GM19240 (cell line): Measurements from ENCODE around the gene ITPRIPL1.

Experiments used
- DNase-seq: peaks from one replicate; pipeline ENCODE4 v3.0.0; 2011; ENCODE audit warnings: low spot score; ENCODE audit not compliant: insufficient read length

Gene ITPRIPL1

DNA sequence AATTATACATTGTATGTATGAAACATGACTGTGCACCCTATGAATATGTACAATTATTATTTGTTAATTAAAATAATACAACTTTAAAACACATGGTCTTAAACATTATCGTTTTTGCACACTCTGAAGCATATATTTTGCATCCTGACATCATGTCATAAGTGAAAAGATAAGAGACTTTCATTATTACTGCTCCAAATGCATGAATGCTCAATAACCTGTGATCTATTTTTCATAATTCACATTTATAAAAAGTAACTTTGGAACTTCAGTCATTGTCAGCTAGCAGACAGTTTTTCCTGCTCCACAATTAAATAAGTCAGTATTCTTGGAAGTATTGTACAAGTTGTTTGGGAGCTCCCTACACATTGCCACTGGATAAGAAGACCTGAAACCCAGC, 1.3 kb upstream of the ITPRIPL1 start:
- no peak for DNase-seq

DNA sequence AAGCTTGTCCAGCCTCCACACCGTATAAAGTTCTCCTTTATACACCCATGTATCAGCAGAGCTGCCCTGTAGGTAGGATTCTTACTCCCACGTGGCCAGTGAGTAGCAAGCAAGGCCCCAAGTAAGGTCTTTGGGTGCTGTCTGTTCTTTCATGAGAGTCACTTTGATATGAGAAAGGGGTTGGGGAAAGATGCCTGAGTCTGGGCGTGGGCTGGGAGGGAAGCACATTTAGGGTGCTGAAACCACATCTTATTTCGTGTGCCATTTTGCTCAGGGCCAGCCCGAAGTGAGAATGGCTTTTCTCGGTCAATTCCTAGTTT, 436 bp upstream of the ITPRIPL1 start:
- no peak for DNase-seq

DNA sequence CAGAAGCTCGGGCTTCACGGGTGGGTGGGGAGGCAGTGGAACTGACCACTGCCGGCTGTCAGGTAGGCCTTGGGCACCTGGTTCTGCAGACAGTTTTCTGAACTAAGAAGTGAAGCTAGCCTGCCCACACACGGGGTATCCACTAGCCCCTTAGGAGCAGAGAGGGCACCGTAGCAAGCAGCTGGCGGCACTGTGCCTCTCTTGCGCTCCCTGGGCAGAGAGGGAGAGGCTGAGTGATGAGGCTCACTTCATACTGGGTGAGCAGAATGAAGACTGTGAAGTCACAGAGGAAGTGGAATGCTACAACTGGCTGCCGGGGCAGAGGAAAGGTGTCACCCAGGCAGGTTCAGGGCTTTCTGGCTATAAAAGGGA, 753 bp downstream of the ITPRIPL1 start:
- no peak for DNase-seq

DNA sequence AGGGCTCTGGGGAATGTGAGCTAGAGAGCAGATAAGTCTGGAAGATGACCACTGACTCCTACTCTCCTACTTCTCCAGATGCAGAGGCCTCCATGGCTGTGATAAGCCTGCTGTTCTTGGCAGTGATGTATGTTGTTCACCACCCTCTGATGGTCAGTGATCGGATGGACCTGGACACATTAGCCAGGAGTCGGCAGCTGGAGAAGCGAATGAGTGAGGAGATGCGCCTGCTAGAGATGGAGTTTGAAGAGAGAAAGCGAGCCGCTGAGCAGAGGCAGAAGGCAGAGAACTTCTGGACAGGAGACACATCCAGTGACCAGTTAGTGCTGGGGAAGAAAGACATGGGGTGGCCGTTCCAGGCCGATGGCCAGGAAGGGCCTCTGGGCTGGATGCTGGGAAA, 1.4 kb downstream of the ITPRIPL1 start:
- DNase-seq: no peak

DNA sequence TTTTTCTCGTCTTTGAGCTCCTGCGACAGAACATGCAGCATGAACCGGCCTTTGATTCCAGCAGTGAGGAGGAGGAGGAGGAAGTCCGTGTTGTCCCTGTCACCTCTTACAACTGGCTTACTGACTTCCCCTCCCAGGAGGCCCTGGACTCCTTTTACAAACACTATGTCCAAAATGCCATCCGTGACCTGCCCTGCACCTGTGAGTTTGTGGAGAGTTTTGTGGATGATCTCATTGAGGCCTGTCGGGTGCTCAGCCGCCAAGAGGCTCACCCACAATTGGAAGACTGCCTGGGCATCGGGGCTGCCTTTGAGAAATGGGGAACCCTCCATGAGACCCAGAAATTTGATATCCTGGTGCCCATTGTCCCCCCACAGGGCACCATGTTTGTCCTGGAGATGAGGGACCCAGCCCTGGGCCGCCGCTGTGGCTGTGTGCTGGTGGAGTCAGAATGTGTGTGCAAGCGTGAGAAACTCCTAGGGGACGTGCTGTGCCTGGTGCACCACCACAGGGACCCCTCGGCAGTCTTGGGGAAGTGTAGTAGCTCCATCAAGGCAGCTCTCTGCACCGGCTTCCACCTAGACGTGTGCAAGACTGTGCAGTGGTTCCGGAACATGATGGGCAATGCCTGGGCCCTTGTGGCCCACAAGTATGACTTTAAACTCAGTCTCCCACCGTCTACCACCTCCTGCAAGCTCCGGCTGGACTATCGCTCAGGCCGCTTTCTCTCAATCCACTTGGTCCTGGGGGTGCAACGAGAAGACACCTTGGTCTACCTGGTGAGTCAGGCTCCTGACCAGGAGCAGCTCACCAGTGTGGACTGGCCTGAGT, 2.1 kb downstream of the ITPRIPL1 start:
- no peak for DNase-seq

DNA sequence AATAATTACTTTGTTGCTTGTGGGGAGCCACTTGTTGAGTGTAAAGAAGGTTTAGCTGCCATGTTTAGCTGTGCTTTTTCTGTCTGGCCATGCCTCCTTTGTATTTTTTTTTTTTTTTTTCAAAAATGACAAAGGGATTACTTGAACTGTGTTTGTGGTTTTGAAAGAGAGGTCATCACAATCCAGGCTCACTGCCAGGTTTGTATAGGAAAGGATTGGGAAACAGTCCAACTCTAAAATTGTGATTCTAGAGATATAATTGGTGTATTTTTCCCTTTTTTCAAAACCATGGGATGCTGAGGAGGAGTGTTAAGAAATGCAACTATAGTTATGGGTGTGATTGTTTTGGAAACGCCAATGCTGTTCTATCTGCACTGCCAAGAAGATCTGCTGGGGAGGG, 4.3 kb downstream of the ITPRIPL1 start:
- DNase-seq: no peak

DNA sequence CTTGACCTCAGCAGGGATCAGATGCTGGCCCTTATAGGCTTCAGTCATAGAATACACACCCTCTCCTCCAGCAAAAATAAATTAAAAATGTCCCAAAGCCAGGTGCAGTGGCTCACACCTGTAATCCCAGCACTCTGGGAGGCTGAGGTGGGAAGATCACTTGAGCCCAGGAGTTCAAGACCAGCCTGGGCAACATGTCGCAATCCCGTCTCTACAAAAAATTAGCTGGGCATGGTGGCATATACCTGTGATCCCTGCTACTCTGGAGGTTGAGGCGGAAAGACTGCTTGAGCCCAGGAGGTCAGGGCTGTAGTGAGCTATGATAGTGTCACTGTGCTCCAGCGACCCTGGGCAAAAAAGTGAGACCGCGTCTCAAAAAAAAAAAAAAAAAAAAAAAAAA, 4.8 kb downstream of the ITPRIPL1 start:
- DNase-seq: no peak

DNA sequence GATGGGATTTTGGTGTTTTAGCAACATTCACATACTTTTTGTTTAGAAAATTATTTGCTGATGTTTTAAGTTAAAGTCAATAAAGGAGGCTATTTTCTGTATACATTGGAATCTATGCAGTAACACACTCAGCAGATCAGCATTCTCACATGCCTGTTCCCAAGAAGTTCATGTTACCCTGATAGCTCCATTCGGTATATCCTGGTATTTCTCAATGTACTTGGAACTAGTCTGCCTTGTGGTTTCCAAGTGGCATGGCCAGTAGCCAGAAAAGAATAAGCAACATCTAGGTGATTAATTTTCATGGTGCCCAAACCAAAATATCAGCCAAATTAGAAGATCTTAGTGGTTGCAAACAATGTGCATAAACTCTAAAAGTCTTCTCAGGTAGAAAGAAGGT, 5.3 kb downstream of the ITPRIPL1 start:
- no peak for DNase-seq

DNA sequence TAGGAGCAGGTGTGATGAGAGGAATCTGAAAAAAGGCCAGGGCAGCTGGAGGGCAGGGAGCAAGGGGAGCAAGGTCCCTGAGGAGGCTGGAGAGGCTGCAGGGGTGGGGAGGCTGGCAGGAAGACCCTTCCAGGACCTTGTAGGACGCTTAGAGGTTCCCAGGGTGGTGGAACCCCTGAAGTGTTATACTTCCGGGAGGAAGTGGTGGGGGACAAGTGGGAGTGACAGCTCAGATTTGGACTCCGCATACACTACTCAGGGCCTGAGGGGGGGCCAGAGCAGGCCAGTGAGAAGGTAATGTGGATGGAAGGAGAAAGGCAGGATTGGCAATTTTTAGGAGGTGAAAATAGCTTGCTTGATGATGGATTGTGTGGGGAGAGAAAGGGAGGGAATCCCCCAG, 8.6 kb downstream of the ITPRIPL1 start:
- DNase-seq: no peak

DNA sequence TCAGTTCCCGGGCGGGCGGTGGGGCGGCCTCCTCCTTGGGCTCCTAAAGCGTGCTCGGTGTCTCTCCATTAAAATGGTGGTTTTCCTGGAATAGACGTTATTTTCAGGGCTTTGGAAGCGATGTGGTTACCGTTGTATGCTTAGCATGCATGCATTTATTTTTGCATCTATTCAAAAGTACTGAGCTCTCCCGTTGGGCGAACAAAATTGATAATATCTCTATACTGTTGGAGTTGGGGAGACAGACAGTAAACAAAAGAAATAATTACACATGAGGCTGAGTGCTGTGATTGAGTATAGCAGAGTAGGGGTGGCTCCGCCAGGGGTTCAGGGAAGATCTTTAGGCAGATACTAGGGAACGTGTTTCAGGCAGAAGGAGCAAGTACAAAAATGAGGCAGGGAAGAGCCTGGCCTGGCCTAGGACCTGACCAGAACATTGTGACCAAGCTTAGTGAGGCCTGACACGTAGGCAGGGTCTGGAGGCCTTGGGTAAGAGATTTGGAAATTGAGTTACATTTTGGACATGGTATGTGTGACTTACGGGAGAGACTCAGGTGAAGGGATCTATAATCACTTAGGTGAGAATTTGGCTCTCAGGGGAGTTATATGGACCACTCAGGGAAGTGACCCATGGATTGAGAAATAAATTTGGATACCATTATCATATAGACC, 11.1 kb downstream of the ITPRIPL1 start:
- DNase-seq: no peak

DNA sequence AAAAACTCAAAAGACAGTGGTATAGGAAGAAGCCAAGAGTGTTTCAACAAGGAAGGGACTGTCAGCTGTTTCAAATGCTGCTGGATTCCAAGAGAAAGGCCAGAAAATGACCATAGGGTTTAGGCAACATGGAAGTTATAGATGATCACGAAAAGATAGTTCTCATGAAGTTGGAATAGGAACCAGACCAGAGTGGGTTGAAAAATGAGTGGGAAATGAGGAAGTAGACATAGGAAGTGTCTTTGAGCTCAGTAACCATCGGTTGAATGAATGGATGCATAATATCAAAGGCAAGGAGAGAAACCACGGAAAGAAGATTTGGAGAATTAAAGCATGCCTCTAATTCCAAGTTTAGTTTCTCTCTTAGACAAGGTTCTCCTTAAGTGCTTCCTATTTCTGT, 11.8 kb downstream of the ITPRIPL1 start:
- no peak for DNase-seq

DNA sequence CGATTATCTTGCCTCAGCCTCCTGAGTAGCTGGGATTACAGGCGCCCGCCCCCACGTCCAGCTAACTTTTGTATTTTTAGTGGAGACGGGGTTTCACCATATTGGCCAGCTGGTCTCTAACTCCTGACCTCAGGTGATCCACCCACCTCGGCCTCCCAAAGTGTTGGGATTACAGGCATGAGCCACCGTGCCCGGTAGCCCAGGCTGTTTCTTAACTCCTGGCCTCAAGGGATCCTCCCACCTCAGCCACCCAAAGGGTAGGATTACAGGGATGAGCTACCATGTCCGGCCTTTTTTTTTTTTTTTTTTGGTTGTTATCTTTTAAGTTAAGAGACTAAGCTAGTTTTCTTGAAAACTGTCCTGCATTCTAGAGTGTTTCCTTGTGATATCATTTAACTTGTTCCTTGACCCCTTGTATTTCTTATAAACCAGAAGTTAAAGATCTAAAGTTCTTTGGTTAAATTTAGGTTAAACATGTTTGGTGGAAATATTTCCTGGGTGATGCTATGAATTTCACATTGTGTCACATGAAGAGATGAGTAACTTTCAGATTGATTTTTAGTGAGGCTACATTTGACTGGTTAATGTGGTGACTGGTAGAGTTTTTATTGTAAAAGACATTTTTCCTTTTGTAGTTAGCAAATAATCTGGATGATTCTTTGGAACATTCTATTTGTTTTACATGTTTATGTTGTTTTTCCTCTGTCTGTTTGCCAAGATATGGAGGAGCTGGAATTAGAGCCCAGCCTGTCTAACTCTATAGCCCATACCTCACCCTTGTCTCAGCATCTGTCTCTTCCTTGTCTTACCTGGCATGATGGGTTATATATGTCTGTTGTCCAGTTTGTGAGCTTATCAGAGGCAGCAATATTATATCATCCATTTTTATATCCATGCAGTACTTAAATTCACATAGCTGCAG, 15.6 kb downstream of the ITPRIPL1 start:
- DNase-seq: no peak

DNA sequence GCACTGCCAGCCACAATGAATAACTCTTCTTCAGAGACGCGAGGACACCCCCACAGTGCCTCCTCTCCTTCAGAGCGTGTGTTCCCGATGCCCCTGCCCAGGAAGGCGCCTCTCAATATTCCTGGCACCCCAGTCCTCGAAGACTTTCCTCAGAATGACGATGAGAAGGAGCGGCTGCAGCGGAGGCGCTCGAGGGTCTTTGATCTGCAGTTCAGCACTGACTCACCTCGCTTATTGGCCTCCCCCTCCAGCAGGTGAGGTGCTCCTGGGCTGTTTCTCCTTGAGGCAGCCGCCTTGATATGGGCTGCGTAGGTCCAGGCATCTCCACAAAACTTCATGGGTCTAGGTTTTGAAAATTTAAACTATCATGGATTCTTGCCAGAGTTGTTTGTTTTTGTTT, 16.5 kb downstream of the ITPRIPL1 start:
- DNase-seq: no peak

DNA sequence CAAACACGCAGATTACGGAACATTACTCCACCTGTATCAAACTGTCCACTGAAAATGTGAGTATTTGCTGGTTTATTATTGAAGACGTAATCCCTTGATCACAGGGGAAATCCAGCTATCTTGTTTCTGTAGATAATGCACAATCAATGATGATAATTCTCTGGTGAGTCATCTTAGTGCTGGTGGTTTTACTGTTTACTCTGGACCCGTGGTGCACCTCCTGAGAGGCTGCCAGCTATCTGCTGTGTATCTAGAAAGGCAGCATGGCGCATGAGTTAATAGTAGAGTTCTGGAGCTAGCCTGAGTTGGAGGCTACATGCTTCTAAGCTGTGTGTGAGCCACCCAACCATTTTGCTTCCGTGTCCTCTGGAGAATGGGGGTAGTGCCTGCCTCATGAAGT, 17.0 kb downstream of the ITPRIPL1 start:
- no peak for DNase-seq

DNA sequence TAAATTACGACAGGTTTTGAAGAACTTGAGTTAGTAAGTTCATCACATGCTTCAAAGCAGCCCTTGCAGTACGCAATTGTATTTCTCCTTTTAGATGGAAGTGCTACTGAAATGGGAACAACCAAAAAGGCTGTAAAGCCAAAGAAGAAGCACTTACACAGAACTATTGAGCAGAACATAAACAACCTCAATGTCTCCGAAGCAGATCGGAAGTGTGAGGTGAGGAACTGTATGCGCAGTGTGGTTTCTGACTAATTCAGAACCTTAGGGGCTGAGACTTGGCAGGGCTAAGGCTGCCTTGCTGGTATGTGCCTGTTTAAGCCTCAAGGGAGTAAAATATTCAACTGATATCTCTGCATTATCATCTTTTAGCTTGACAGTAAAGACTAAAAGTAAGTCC, 18.9 kb downstream of the ITPRIPL1 start:
- no peak for DNase-seq

DNA sequence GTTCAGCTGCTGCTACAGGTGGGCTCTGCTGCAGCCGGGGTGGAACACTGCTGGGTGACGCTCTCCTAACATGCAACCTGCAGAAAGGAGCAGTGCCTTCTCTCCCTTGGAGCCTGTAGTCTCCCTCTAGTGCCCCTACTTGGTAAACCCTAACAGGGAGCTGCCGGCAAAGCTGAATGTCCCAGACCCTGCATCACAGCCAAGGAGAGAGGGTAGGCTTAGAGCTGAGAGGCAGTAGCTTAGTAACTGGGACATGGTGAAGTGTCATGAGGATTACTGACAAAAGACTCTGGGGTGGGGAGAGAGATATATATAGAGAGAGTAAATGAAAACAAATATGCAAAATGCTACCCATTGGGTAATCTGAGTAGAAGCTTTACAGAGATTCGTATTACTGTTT, 20.3 kb downstream of the ITPRIPL1 start:
- DNase-seq: no peak

DNA sequence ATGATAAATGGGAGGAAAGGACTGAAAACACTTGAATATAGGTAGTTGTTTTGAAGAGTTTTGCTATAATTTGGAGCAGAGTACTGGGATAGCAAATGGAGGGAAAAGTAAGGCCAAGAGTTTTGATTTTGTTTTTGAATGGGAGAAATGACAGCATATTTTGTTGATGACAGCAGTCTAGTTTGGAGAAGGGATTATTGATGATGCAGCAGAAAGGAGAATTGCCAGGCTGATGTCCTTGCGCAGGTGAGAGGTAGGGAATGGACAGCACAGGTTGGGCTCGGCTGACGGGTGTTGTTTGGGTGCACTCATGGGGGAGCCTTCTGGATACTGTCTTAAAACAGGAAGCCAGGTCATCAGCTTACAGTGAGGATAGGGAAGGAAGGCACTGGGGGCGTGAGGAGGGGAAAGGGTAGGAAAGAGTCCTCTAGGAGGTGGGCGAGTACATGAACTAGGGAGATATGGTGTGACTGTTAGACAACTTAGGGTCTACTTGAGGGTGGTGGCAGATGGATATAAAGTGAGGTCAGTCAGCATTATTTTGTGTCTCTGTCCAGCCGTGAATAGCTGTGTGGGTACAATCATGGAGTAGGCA, 20.8 kb downstream of the ITPRIPL1 start:
- DNase-seq: no peak

DNA sequence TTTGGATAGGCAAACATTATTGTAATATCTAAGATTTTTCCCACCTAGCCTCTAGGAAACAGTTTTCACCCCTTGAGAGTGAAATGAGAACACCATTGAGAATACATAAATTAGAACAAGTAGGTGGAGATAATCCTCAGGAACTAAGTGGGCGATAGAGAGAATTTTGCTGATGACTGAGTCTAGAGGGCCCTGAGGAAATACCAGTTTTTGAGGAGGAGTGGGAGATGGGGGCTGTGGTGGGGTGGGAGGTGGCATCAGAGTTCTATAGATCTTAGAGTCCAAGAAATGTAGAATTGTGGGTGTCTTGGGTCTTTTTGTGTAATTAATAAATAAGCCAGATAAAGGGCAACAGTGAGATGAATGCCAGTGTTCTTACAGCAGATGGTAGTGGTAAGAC, 22.3 kb downstream of the ITPRIPL1 start:
- DNase-seq: no peak

DNA sequence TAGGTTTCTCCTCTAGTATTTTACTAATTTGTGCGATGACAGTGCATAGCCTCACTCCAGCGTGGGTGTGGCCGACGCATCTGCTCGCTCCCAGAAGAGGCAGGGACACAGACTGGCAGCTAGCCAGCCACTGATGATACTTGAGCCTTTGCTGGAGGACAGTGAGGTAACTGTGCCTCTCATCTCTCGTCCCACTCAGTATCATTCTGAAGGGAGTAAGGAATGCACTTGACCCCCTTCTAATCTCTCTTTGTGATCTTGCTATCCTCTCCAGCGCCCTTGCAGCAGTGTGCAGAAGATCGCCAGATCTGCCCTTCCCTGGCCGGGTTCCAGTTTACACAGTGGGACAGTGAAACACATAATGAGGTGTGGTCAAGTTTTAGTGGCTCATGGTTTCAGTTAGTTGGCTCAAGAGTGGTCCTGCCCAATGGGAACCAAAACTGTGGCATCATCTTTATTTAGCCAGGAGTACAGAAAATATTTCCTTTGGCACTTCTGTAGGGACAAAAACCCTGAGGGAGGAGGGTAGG, 28.0 kb downstream of the ITPRIPL1 start:
- DNase-seq: no peak

DNA sequence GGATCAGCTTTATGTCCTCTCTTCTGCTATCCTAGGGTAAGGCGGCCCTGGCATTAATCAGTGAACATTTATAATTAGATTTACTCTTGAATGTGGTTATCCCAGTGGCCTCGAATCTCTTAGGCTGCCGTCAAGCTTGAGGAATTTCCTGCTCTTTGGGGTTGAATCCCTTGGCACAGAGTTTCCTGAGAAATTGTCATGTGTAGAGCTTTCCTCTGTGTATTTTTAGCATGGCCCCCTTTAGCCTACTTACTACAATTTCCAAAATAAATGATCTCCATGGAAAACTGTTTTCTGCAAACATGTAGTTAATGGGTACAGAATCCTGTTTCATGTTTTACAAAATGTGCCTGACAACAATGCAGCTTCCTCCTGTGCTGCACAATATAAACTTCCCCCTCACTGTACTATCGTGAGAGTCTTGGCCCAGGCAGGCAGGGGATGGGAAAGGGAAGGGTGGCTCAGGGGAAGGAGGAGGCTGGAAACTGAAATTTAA, 28.5 kb downstream of the ITPRIPL1 start:
- no peak for DNase-seq

DNA sequence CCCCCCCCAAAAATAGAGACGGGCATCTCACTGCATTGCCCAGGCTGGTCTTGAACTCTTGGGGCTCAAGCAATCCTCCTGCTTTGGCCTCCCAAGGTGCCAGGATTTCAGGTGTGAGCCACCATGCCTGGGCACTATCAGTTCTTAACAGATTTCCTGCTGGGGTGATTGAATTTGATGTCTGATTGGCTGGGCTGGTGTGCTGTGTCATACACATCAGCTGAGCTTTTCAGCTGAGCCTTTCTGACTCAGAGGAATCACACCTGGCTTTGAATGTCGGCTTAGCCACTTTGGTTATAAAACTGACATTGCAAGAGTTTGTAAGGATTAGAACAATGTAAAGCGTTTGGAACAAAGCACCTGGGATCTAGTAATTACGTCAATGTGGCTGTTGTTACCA, 29.4 kb downstream of the ITPRIPL1 start:
- DNase-seq: no peak
